Heart left ventricle (tissue), 16 donors: Measurements from ENCODE around the gene GCHFR. TPM values are rescaled to one million over a fixed set of nuclear protein-coding genes. Genes with fewer than 3 reads are reported as not detected.

ENCODE experiments used
- ATAC-seq, 4 donors: fragments of 200-7000 bp; cut with Tn5 transposase; one replicate each; pipeline ENCODE4 v1.9.1; 2020 to 2022; ENCODE audit warnings: moderate library complexity in 4 of 4, mild to moderate bottlenecking in 3 of 4, moderate number of reproducible peaks in 1 of 4
- DNase-seq, 5 donors: peaks; one replicate each; pipeline ENCODE4 v3.0.0-alpha.2; 2020
- H3K27ac ChIP-seq, 12 donors: fragments of 200-600 bp; sonication (generic) in 4 of 12; one replicate each; pipeline versions ENCODE4 v1.5.0 to v1.8.0; 2016 to 2022; ENCODE audit warnings: mild to moderate bottlenecking in 2 of 12
- H3K27me3 ChIP-seq, 9 donors: fragments of 200-600 bp; sonication (generic) in 2 of 9; one replicate each; pipeline versions ENCODE4 v1.5.1 to v1.8.0; 2016 to 2022; ENCODE audit warnings: mild to moderate bottlenecking in 3 of 9
- H3K36me3 ChIP-seq, 9 donors: fragments of 200-600 bp; sonication (generic) in 2 of 9; one replicate each; pipeline versions ENCODE4 v1.5.0 to v1.8.0; 2018 to 2022; ENCODE audit warnings: mild to moderate bottlenecking in 2 of 9
- H3K4me1 ChIP-seq, 12 donors: fragments of 200-600 bp; sonication (generic) in 4 of 12; one replicate each; pipeline versions ENCODE4 v1.5.0 to v1.8.0; 2016 to 2022; ENCODE audit warnings: mild to moderate bottlenecking in 3 of 12
- H3K4me3 ChIP-seq, 12 donors: fragments of 200-600 bp; sonication (generic) in 4 of 12; one replicate each; pipeline versions ENCODE4 v1.5.0 to v1.8.0; 2017 to 2022; ENCODE audit warnings: mild to moderate bottlenecking in 9 of 12, moderate library complexity in 4 of 12
- H3K9me3 ChIP-seq, 12 donors: fragments of 200-600 bp; sonication (generic) in 4 of 12; one replicate each; pipeline versions ENCODE4 v1.5.0 to v1.8.0; 2016 to 2022; ENCODE audit warnings: mild to moderate bottlenecking in 1 of 12
- CTCF ChIP-seq, 12 donors: fragments of 200-600 bp; sonication (generic) in 4 of 12; IDR thresholded peaks; one replicate each; pipeline versions ENCODE4 v1.5.0 to v1.8.0; 2018 to 2022; ENCODE audit warnings: antibody characterized with exemption in 12 of 12, mild to moderate bottlenecking in 5 of 12
- POLR2A ChIP-seq, 2 donors: fragments of 450-650 bp; IDR thresholded peaks; one replicate each; pipeline ENCODE4 v1.6.1; 2017; ENCODE audit warnings: antibody characterized with exemption in 2 of 2, mild to moderate bottlenecking in 2 of 2, moderate library complexity in 2 of 2
- WGBS, 4 donors: extraction: QIAGEN DNeasy Blood & Tissue Kit in 2 of 4; methylation state at CpG; one replicate each; pipeline versions ENCODE4 v1.1.5 to v1.1.7; 2013 to 2018; 5-methylcytosine and 5-hydroxymethylcytosine counted together
- intact Hi-C, 10 donors: fragments of 100-400 bp; cut with DNase I; formaldehyde crosslinking; loops; one replicate each; pipeline versions ENCODE4 v1.11.1 to v1.14.2; 2022
- polyA plus RNA-seq, 2 donors: library from polyadenylated mRNA; stranded (reverse); fragments of 200-250 nt; gene quantifications; one replicate each; pipeline ENCODE4 v1.2.3, GENCODE V29; 2013
- total RNA-seq, 9 donors: library from RNA; depleted of rRNA in 2 of 9; stranded (reverse); fragments of >200 nt in 2 of 9; fragmentation: NEBNext Ultra II Directional in 3 of 9; extraction: Animal tissue kit (Norgen Biotek cat#: 25700) in 3 of 9; gene quantifications; one replicate each; pipeline versions ENCODE4 v1.1.0 to v1.2.4, GENCODE V29; 2016 to 2023
- donor health status: ischemic (EF 13 %, LVEDD 7.1; RV severe dilation, severe dysfunction).
- donor health status: healthy with polysubstance abuse.
- donor health status: DM: no; HTN: yes; CAD: no.
- donor health status: DM: no; HTN: no; CAD: no.
- donor health status: ischemic (EF 25% LVEDD 6.9; RV normal size, moderate dysfunction).
- donor health status: ischemic (EF 25% LVEDD 5.7; RV mildly dilated, moderate dysfunction).
- donor health status: healthy.
- donor health status: DM: yes; HTN: yes; CAD: no.
- donor health status: ischemic (EF 35%, LVEDD 5.7; RV mildly dilated, moderate dysfunction).
- donor health status: nonischemic (EF 11% LVEDD 7.7; RV severe dilation, severe dysfunction).
- donor health status: DM: yes; HTN: yes; CAD: no.
- donor health status: PGD.
- donor health status: ischemic (EF 29% LVEDD 5.4; RV normal size, mild dysfunction).
- donor health status: nonischemic (EF 23%, LVEDD 6.1; RV moderate dilation, normal function).

The GCHFR gene
- total and polyA plus RNA-seq, 11 donors: 1.6 to 24.0 (median 6.6) TPM

GRCh38 chr15:40722354-40722753 lies 41.5 kb upstream of the GCHFR start:
- no peak for ATAC-seq
- Histone ChIP-seq H3K36me3 (no peaks in the 10 kb centered on the region), H3K4me1 (no peaks in the 10 kb centered on the region), H3K27me3 (no peaks in the 10 kb centered on the region), H3K9me3 (no peaks in the 10 kb centered on the region), H3K4me3 (no peak overlapping the region), H3K27ac (no peak overlapping the region)
- TF ChIP-seq CTCF (IDR thresholded peaks at IDR 0.05) (no peak), POLR2A (IDR thresholded peaks at IDR 0.05) (no peak)
- intact Hi-C loops: no loop called here
- DNase-seq: no peak
- WGBS, 4 donors: 90 to 97% (median 95%) methylated on average over 4 of the region's 4 CpGs

- H3K27ac ChIP-seq: no peak overlapping the region
- no peak for TF ChIP-seq CTCF (IDR thresholded peaks at IDR 0.05)
- no peak for TF ChIP-seq POLR2A (IDR thresholded peaks at IDR 0.05)
- ATAC-seq (no peak), DNase-seq (no peak)
- no peaks in the 10 kb centered on the region for H3K27me3 ChIP-seq
- intact Hi-C loops: no loop called here
- no peaks in the 10 kb centered on the region for H3K4me1 ChIP-seq
- no peaks in the 10 kb centered on the region for H3K9me3 ChIP-seq
- 91 to 97% (median 94%) methylated on average over 2 of the region's 2 CpGs for WGBS, 4 donors
- H3K36me3 ChIP-seq: no peaks in the 10 kb centered on the region
- no peak overlapping the region for H3K4me3 ChIP-seq
Observed at GRCh38 chr15:40722934-40723333, 40.9 kb upstream of the GCHFR start.

- Histone ChIP-seq H3K36me3 (no peaks in the 10 kb centered on the region), H3K27ac (no peak overlapping the region), H3K27me3 (no peaks in the 10 kb centered on the region), H3K4me1 (no peaks in the 10 kb centered on the region), H3K9me3 (no peaks in the 10 kb centered on the region), H3K4me3 (no peak overlapping the region)
- WGBS, 4 donors: 89 to 90% (median 89%) methylated on average over 2 of the region's 2 CpGs
- DNase-seq: no peak
- ATAC-seq: no peak
- intact Hi-C loops: no loop called here
- TF ChIP-seq POLR2A (IDR thresholded peaks at IDR 0.05) (no peak), CTCF (IDR thresholded peaks at IDR 0.05) (no peak)
Observed at GRCh38 chr15:40723919-40724318, 39.9 kb upstream of the GCHFR start.

GRCh38 chr15:40731034-40731433 lies 32.8 kb upstream of the GCHFR start:
- Histone ChIP-seq H3K27ac (peak overlapping the region in 3 of 12 donors; percentile 15 to 53 (median 48)), H3K4me1 (peaks cover 0 to 3% (median 0%) of the 10 kb centered on the region in 12 donors), H3K9me3 (no peaks in the 10 kb centered on the region), H3K4me3 (no peak overlapping the region), H3K36me3 (peaks cover 0 to 55% (median 31%) of the 10 kb centered on the region in 9 donors), H3K27me3 (no peaks in the 10 kb centered on the region)
- 30 to 61% (median 48%) methylated on average over 3 of the region's 3 CpGs for WGBS, 4 donors
- TF ChIP-seq CTCF (IDR thresholded peaks at IDR 0.05) (no peak), POLR2A (IDR thresholded peaks at IDR 0.05) (no peak)
- DNase-seq (peak in 1 of 5 donors; percentile 13), ATAC-seq (peak in 1 of 4 donors; percentile 45)
- intact Hi-C loops: no loop called here
